IMR-90 (cell line): ENCODE data around the gene PRR12. TPM values are rescaled to one million over a fixed set of nuclear protein-coding genes. Genes with fewer than 3 reads are reported as not detected.

Experiments used
- ATAC-seq: fragments of 200-7000 bp; cut with Tn5 transposase; 2 replicates; pipeline ENCODE4 v1.9.1; 2020; ENCODE audit warnings: low read depth, mild to moderate bottlenecking, moderate library complexity
- BruUV-seq: library from RNA; stranded (reverse); fragments of 400-500 nt; replicated peaks from 2 replicates; lab custom pipeline; 2021; lab: Mats Ljungman, UMichigan
- CTCF ChIA-PET: fragments of 300-600 bp; formaldehyde crosslinking; extraction: SDS; loops from one replicate; lab custom pipeline; 2021; ENCODE audit warnings: antibody characterized with exemption; lab: Yijun Ruan, JAX
- POLR2A ChIA-PET: fragments of 300-600 bp; sonication (Branson Sonifier 250); formaldehyde crosslinking; loops from one replicate; lab custom pipeline; 2022; ENCODE audit warnings: antibody characterized with exemption; ENCODE audit not compliant: unreplicated experiment; lab: Charles Lee
- DNase-seq: peaks from one replicate; pipeline ENCODE4 v3.0.0; 2013
- H2AFZ ChIP-seq: replicated peaks from 2 replicates; pipeline ENCODE3; 2013; ENCODE audit warnings: low read length, mild to moderate bottlenecking; ENCODE audit not compliant: poor library complexity
- H2AK5ac ChIP-seq: 2 replicates; pipeline ENCODE4 v1.6.1; 2013; ENCODE audit warnings: low read depth, low read length, inconsistent platforms
- H2AK9ac ChIP-seq: replicated peaks from 2 replicates; pipeline ENCODE3; 2013; ENCODE audit warnings: mild to moderate bottlenecking, low read depth, low read length, moderate library complexity; ENCODE audit not compliant: poor library complexity
- H2BK120ac ChIP-seq: 2 replicates; pipeline ENCODE4 v1.6.1; 2013; ENCODE audit warnings: low read depth, low read length, inconsistent platforms
- H2BK15ac ChIP-seq: 3 replicates; pipeline ENCODE4 v1.6.1; 2013; ENCODE audit warnings: low read depth, low read length, inconsistent platforms
- H2BK20ac ChIP-seq: 2 replicates; pipeline ENCODE4 v1.6.1; 2013; ENCODE audit warnings: low read depth, mild to moderate bottlenecking, inconsistent platforms, low read length, moderate library complexity
- H2BK5ac ChIP-seq: 2 replicates; pipeline ENCODE4 v1.6.1; 2013; ENCODE audit warnings: mild to moderate bottlenecking, low read depth, low read length, inconsistent platforms; ENCODE audit not compliant: poor library complexity, severe bottlenecking
- H3K14ac ChIP-seq: replicated peaks from 2 replicates; pipeline ENCODE4 v1.6.1; 2013; ENCODE audit warnings: low read depth, low read length, inconsistent platforms
- H3K18ac ChIP-seq: 2 replicates; pipeline ENCODE4 v1.6.1; 2013; ENCODE audit warnings: low read depth, low read length, control low read depth
- H3K23ac ChIP-seq: 2 replicates; pipeline ENCODE4 v1.6.1; 2013; ENCODE audit warnings: low read depth, low read length, inconsistent platforms
- H3K27ac ChIP-seq: 2 replicates; pipeline ENCODE4 v1.5.1; 2013; ENCODE audit warnings: mild to moderate bottlenecking, control low read depth, low read length; ENCODE audit not compliant: insufficient read depth
- H3K27me3 ChIP-seq: 2 replicates; pipeline ENCODE4 v1.6.1; 2013; ENCODE audit warnings: low read length; ENCODE audit not compliant: control insufficient read depth, insufficient read depth
- H3K36me3 ChIP-seq: 2 replicates; pipeline ENCODE4 v1.6.1; 2013; ENCODE audit warnings: low read length, mixed read lengths; ENCODE audit not compliant: control insufficient read depth, insufficient read depth
- H3K4ac ChIP-seq: 2 replicates; pipeline ENCODE4 v1.6.1; 2013; ENCODE audit warnings: low read depth, low read length, inconsistent platforms
- H3K4me1 ChIP-seq: 2 replicates; pipeline ENCODE4 v1.6.1; 2013; ENCODE audit warnings: low read length, mixed read lengths; ENCODE audit not compliant: control insufficient read depth, insufficient read depth
- H3K4me2 ChIP-seq: 2 replicates; pipeline ENCODE4 v1.6.1; 2013; ENCODE audit warnings: low read depth, mild to moderate bottlenecking, control low read depth, low read length, moderate library complexity
- H3K4me3 ChIP-seq: 2 replicates; pipeline ENCODE4 v1.5.1; 2013; ENCODE audit warnings: low read depth, mild to moderate bottlenecking, control low read depth, low read length, moderate library complexity; ENCODE audit not compliant: insufficient read depth
- H3K56ac ChIP-seq: 2 replicates; pipeline ENCODE4 v1.6.1; 2013; ENCODE audit warnings: low read length, inconsistent platforms; ENCODE audit not compliant: insufficient read depth; ENCODE audit errors: extremely low read depth
- H3K79me1 ChIP-seq, 2 experiments: 2 replicates each; pipeline ENCODE4 v1.6.1; 2013; ENCODE audit warnings: low read length in 2 of 2, inconsistent platforms in 1 of 2, low read depth in 1 of 2
- H3K9ac ChIP-seq: 2 replicates; pipeline ENCODE4 v1.6.1; 2013; ENCODE audit warnings: low read depth, low read length, control low read depth
- H3K9me1 ChIP-seq: 2 replicates; pipeline ENCODE4 v1.6.1; 2013; ENCODE audit warnings: low read length, inconsistent platforms; ENCODE audit not compliant: insufficient read depth
- H3K9me3 ChIP-seq: 2 replicates; pipeline ENCODE4 v1.6.1; 2013; ENCODE audit warnings: low read length; ENCODE audit not compliant: control insufficient read depth, insufficient read depth
- H4K20me1 ChIP-seq: 2 replicates; pipeline ENCODE4 v1.6.1; 2013; ENCODE audit warnings: low read length, inconsistent platforms; ENCODE audit not compliant: insufficient read depth
- H4K5ac ChIP-seq: 2 replicates; pipeline ENCODE4 v1.6.1; 2013; ENCODE audit warnings: mild to moderate bottlenecking, low read depth, low read length, control low read depth
- H4K8ac ChIP-seq, 2 experiments: 2 replicates each; pipeline ENCODE4 v1.6.1; 2013; ENCODE audit warnings: low read depth in 2 of 2, low read length in 2 of 2, control low read depth in 1 of 2, inconsistent platforms in 1 of 2
- H4K91ac ChIP-seq: 2 replicates; pipeline ENCODE4 v1.6.1; 2013; ENCODE audit warnings: low read depth, low read length, inconsistent platforms; ENCODE audit not compliant: insufficient read depth
- MAFK ChIP-seq: IDR thresholded peaks from 2 replicates; pipeline ENCODE4 v1.6.1; 2012; ENCODE audit warnings: low read depth, low read length, improper control_type of control experiment
- MAZ ChIP-seq: IDR thresholded peaks from 2 replicates; pipeline ENCODE4 v1.6.1; 2012; ENCODE audit warnings: low read depth, mild to moderate bottlenecking, low read length, improper control_type of control experiment, moderate library complexity, borderline replicate concordance
- RFX5 ChIP-seq: IDR thresholded peaks from 2 replicates; pipeline ENCODE4 v1.8.0; 2012; ENCODE audit warnings: low read depth, mild to moderate bottlenecking, low read length, moderate library complexity
- WGBS, 2 experiments: methylation state at CpG; one replicate each; pipeline versions ENCODE4 v1.1.5 to v1.1.7; 2013; ENCODE audit warnings: missing lambda C conversion rate in 2 of 2; ENCODE audit not compliant: insufficient read length in 1 of 2; ENCODE audit errors: extremely low coverage in 2 of 2; 5-methylcytosine and 5-hydroxymethylcytosine counted together
- dilution Hi-C: fragments of 300-500 bp; cut with HindIII; formaldehyde crosslinking; loops from one replicate; pipeline ENCODE4 v1.14.3; 2018; ENCODE audit warnings: low sequenced_read_pairs; ENCODE audit not compliant: unreplicated experiment
- in situ Hi-C: fragments of 300-500 bp; cut with MboI; formaldehyde crosslinking; loops from 3 replicates; pipeline ENCODE4 v1.14.3; 2019; ENCODE audit warnings: low sequenced_read_pairs, inconsistent platforms, mixed read lengths
- intact Hi-C: fragments of 100-400 bp; cut with micrococcal nuclease; formaldehyde crosslinking; loops from 2 replicates; pipeline ENCODE4 v1.10.0; 2022
- polyA plus RNA-seq, 3 experiments: library from polyadenylated mRNA; depleted of rRNA; stranded (reverse); fragments of >200 nt; gene quantifications; 2 replicates each; pipeline ENCODE4 v1.2.3, GENCODE V29; 2012; ENCODE audit warnings: low replicate concordance in 1 of 3
- total RNA-seq: library from RNA; depleted of rRNA; stranded (reverse); fragments of >200 nt; gene quantifications from 2 replicates; pipeline ENCODE4 v1.2.3, GENCODE V29; 2012

Gene PRR12
- total and polyA plus RNA-seq, 2 of the 4 experiments (the other 2 are of a cell fraction) = 0.36 to 4.1 TPM

GRCh38 chr19:49552749-49553148, 38.2 kb upstream of the PRR12 start:
- ChIA-PET POLR2A (interaction anchor here (0.7 kb wide), 1 partner anchor 40 kb away, joined by 5 read pairs; no protein-coding TSS in a partner anchor), CTCF (interaction anchor here (1.4 kb wide), 1 partner anchor 18 kb away, joined by 6 read pairs; no protein-coding TSS in a partner anchor)
- intact Hi-C loops (no loop called here), in situ Hi-C loops (loop anchor here (25.0 kb wide), 1 partner anchor 290 kb away; no protein-coding TSS in a partner anchor), dilution Hi-C loops (no loop called here)
- no peak overlapping the region for H2BK15ac ChIP-seq
- TF ChIP-seq MAFK = no peak
- no peak for TF ChIP-seq RFX5
- TF ChIP-seq MAZ = no peak
- no peak overlapping the region for H3K14ac ChIP-seq
- H3K36me3 ChIP-seq = peaks cover 32% of the 10 kb centered on the region
- no peak overlapping the region for H3K18ac ChIP-seq
- no peak for ATAC-seq
- no peak overlapping the region for H3K4me3 ChIP-seq
- no peaks in the 10 kb centered on the region for H3K9me3 ChIP-seq
- BruUV-seq = no TSS peak
- H4K20me1 ChIP-seq = no peaks in the 10 kb centered on the region
- H3K4ac ChIP-seq = no peak overlapping the region
- 97% methylated on average over 5 of the region's 11 CpGs; no CpG with 5 or more reads in 1 of the 2 experiments for WGBS, 2 experiments
- DNase-seq = no peak
- no peak overlapping the region for H3K56ac ChIP-seq
- H2AK9ac ChIP-seq = no peak overlapping the region
- H4K91ac ChIP-seq = no peak overlapping the region
- no peak overlapping the region for H2BK20ac ChIP-seq
- H2AFZ ChIP-seq = no peak overlapping the region
- H3K4me2 ChIP-seq = no peak overlapping the region
- H3K9me1 ChIP-seq = 0 out of 2 replicates have a peak, but pooled peaks cover 3% of the 10 kb centered on the region
- H4K8ac ChIP-seq = no peak overlapping the region
- H3K27ac ChIP-seq = no peak overlapping the region
- no peak overlapping the region for H4K5ac ChIP-seq
- no peak overlapping the region for H3K23ac ChIP-seq
- no peak overlapping the region for H2BK120ac ChIP-seq
- H3K9ac ChIP-seq = no peak overlapping the region
- H2AK5ac ChIP-seq = no peak overlapping the region
- H2BK5ac ChIP-seq = no peak overlapping the region
- H3K79me1 ChIP-seq = peaks cover 4% of the 10 kb centered on the region in 2 experiments; a peak in 1 of 4 replicates
- H3K27me3 ChIP-seq = no peaks in the 10 kb centered on the region
- no peaks in the 10 kb centered on the region for H3K4me1 ChIP-seq
